GM12865 (cell line): ENCODE results near the gene KCNQ4.
A peak's percentile ranks its signal among the peaks of the same experiment; 100 is the strongest.

Experiments
- DNase-seq: peaks from one replicate; pipeline ENCODE4 v3.0.0; 2010; ENCODE audit warnings: low read depth
- H3K4me3 ChIP-seq: 2 replicates; pipeline ENCODE4 v1.5.1; 2011; ENCODE audit warnings: mild to moderate bottlenecking, low read depth, low read length, control low read depth
- TF ChIP-seq, protein P1 (sequence below): IDR thresholded peaks from 2 replicates; pipeline ENCODE4 v1.5.1; 2011; ENCODE audit warnings: low read length, control low read depth, low read depth, inconsistent platforms; ENCODE audit not compliant: insufficient read depth; ENCODE audit errors: missing control alignments

The KCNQ4 gene

DNA sequence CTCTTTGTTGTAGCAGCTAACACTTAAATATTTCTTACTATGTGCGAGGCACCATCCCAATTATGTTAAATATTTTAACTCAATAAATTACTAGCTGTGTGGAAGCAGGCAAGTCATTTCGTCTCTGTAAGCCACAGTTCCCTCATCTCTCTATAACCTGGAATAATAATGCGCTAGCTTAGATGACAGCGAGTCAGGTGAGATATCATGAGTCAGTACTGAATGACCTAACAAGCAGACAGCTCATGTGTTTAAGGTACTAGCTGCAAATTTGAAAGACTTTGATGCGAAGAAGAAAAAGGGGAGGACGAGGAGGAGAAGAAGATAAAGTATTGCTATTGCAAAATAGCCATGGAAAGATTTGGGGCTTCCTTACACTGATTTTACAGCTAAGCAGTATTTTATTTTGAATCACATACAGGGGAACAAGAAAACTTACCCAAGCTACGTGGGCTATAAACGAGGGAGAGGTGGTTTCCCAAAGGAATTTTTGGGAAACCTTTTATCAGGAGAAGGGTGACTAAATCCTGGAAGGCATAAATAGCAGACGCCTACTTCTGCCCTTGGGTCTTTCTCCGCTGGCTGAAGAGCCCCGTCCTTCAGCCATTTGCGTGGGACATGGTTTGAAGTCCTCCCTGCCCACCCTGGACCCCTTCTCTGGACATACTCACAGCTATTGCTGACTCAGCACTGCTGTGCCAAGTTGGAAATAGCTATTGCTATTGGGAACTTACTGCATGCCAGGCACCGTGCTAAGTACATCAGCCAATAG, 69.7 kb downstream of the KCNQ4 start:
- no peak overlapping the region for H3K4me3 ChIP-seq
- TF ChIP-seq, protein P1, sequence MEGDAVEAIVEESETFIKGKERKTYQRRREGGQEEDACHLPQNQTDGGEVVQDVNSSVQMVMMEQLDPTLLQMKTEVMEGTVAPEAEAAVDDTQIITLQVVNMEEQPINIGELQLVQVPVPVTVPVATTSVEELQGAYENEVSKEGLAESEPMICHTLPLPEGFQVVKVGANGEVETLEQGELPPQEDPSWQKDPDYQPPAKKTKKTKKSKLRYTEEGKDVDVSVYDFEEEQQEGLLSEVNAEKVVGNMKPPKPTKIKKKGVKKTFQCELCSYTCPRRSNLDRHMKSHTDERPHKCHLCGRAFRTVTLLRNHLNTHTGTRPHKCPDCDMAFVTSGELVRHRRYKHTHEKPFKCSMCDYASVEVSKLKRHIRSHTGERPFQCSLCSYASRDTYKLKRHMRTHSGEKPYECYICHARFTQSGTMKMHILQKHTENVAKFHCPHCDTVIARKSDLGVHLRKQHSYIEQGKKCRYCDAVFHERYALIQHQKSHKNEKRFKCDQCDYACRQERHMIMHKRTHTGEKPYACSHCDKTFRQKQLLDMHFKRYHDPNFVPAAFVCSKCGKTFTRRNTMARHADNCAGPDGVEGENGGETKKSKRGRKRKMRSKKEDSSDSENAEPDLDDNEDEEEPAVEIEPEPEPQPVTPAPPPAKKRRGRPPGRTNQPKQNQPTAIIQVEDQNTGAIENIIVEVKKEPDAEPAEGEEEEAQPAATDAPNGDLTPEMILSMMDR, result no peak
- no peak for DNase-seq

DNA sequence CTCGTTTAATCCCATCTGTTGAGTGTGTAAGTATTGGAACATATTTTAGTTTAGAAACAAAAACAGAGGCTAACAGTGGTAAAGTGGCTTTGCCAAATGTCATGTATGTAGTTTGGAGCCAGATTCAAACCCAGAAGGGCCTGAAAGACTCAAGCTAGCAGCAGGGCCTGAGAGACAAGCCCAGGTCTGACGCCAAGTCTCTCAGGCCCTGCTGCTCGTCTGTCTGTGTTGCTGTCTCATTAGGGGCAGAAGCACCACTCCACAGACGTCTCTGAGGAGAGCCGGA, 70.2 kb downstream of the KCNQ4 start:
- TF ChIP-seq, protein P1, result no peak
- no peak overlapping the region for H3K4me3 ChIP-seq
- DNase-seq, result no peak

DNA sequence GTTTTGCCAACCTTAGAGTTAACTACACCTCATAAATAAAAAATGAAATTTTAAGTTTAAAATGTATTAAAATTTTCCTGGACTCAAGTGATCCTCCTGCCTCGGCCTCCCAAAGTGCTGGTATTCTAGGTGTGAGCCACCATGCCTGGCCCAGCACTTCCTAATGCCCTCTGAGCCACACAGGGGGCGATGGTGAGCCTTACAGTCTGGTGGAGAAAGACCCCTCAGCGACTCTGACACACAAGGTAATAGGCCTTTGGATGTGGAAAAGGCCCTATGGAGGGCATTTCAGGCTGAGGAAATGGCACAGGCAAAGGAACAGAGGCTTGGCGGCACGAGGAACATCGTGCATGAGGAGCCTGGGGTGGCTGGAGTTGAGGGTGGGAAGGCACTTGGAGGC, 71.9 kb downstream of the KCNQ4 start:
- no peak for DNase-seq
- H3K4me3 ChIP-seq, result no peak overlapping the region
- TF ChIP-seq, protein P1, result peak; percentile 23

DNA sequence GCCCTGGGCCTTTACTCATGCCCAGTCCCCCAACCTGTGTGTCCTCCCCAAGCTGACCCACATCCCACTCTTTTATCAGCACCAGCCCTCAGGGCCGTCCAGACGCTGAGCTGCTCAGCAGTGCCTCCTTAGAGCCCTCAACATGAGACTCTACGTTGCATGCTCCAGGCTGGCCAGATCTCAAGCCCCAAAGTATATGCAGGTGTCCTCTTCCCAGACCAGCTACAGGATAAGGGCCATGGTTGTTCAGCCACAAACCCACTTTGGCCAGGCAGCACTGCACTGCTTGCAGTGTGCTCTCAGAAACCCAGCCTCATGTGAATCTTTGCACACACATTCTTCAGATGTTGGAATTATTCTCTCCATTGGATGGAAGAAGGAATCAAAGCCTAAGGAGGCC, 72.5 kb downstream of the KCNQ4 start:
- H3K4me3 ChIP-seq, result no peak overlapping the region
- TF ChIP-seq, protein P1, result no peak
- no peak for DNase-seq

DNA sequence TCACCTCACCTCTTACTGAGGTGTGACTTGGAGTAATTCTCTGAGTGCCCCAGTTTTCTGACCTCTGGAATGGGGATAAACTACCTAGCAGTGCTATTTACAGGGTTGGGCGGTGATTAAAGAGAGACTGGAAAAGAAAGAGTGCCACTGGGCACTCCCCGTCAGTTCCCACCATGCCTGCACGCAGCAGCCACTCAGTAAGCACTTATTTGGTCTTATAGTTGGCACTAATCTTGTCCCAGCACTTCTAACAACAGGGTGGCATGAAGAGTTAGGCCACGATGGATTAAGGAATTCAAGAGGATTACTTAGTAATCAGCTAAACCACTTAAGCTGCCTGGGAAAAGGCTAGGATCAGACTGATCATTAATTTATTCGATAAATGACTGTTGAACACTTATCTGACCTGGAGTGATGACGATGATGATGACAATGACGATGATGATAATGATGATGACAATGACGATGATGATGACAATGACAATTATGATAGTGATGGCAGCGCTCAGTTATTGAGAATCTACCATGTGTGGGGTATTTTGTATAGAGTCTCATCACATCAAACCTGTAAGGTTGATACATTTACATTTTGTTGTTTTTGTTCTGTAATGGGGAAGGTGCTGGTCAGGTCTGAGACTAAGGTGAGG, 73.2 kb downstream of the KCNQ4 start:
- TF ChIP-seq, protein P1, result no peak
- no peak overlapping the region for H3K4me3 ChIP-seq
- no peak for DNase-seq

DNA sequence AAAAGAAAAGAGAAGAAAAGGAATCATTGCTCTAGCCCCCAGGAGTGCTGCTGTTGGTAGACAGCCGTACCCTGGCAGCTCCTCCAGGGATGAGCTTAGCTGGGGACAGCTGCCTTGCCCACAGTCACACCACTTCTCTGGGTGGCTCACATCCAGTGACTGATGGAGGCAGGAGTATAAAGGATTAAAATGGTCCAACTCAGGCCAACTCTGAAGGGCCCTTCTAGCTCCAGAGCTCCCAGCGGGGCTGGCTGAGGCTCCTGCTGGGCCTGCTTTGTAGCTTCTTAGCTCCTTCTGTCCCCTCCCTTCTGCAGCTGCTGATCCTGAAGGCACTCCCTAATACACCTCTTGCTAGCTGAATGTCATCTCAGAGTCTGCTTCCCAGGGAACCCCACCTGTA, 74.2 kb downstream of the KCNQ4 start:
- no peak overlapping the region for H3K4me3 ChIP-seq
- no peak for DNase-seq
- TF ChIP-seq, protein P1, result no peak
